K562 (cell line): Measurements from ENCODE around the gene TRIM44. TPM values are rescaled to one million over a fixed set of nuclear protein-coding genes. Genes with fewer than 3 reads are reported as not detected.

Source experiments
- ATAC-seq: fragments of 200-7000 bp; cut with Tn5 transposase; 3 replicates; pipeline ENCODE4 v1.9.1; 2020; ENCODE audit warnings: moderate library complexity
- BruUV-seq: library from RNA; stranded (reverse); fragments of 400-500 nt; replicated peaks from 2 replicates; lab custom pipeline; 2021; lab: Mats Ljungman, UMichigan
- CTCF ChIA-PET: fragments of 300-600 bp; formaldehyde crosslinking; extraction: SDS; loops from one replicate; lab custom pipeline; 2021; ENCODE audit warnings: low intra/inter-chr PET ratio; lab: Yijun Ruan, JAX
- POLR2A ChIA-PET: fragments of 300-600, 350-650 bp; sonication (Branson Sonifier 250); formaldehyde crosslinking; extraction: SDS; loops from one replicate; lab custom pipeline; 2021; ENCODE audit warnings: antibody characterized with exemption, inconsistent platforms; lab: Yijun Ruan, JAX
- DNase-seq, 4 experiments: peaks; one replicate each; pipeline versions ENCODE4 v3.0.0 to v3.0.0-alpha.2; 2011 to 2018; ENCODE audit warnings: low spot score in 3 of 4, mixed read lengths in 3 of 4; ENCODE audit errors: extremely low read depth in 1 of 4
- FAIRE-seq: peaks from 2 replicates; lab custom pipeline; 2011; peaks lifted over from hg19 to GRCh38; lab: Jason Lieb, UNC
- H2AFZ ChIP-seq: 2 replicates; pipeline ENCODE4 v1.6.0; 2011; ENCODE audit warnings: low read depth, low read length, control low read depth, inconsistent platforms
- H3K27ac ChIP-seq: fragments of 200-600 bp; 3 replicates; pipeline ENCODE4 v1.8.0; 2011; ENCODE audit warnings: low read depth, mild to moderate bottlenecking, control low read depth, inconsistent platforms, low read length, moderate library complexity, mixed read lengths; ENCODE audit errors: extremely low read depth
- H3K27me3 ChIP-seq, 2 experiments: fragments of 300-600 bp in 1 of 2; 2 replicates in 1 of 2; 3 replicates in 1 of 2; pipeline versions ENCODE4 v1.6.0 to v1.8.0; 2011; ENCODE audit warnings: inconsistent platforms in 2 of 2, low read length in 2 of 2, mild to moderate bottlenecking in 1 of 2, mixed read lengths in 1 of 2, moderate library complexity in 1 of 2; ENCODE audit not compliant: control insufficient read depth in 2 of 2, insufficient read depth in 2 of 2
- H3K36me3 ChIP-seq: fragments of 300-600 bp; 3 replicates; pipeline ENCODE4 v1.8.0; 2011; ENCODE audit warnings: mild to moderate bottlenecking, low read length, inconsistent platforms; ENCODE audit not compliant: control insufficient read depth, insufficient read depth
- H3K4me1 ChIP-seq, 2 experiments: fragments of 200-600 bp in 1 of 2; replicated peaks in 1 of 2; 2 replicates in 1 of 2; 3 replicates in 1 of 2; pipeline versions ENCODE4 v1.5.1 to v1.8.0; 2011; ENCODE audit warnings: inconsistent platforms in 2 of 2, low read length in 2 of 2, mild to moderate bottlenecking in 1 of 2, mixed read lengths in 1 of 2, moderate library complexity in 1 of 2; ENCODE audit not compliant: control insufficient read depth in 2 of 2, insufficient read depth in 2 of 2
- H3K4me2 ChIP-seq: 2 replicates; pipeline ENCODE4 v1.6.1; 2011; ENCODE audit warnings: low read length, control low read depth, inconsistent platforms, mixed read lengths; ENCODE audit not compliant: insufficient read depth
- H3K4me3 ChIP-seq: fragments of 200-600 bp; sonication (generic), shearing (Covaris generic); 2 replicates; pipeline ENCODE4 v1.5.1; 2016; ENCODE audit warnings: control low read depth, inconsistent platforms
- H3K79me2 ChIP-seq: fragments of 200-600 bp; 3 replicates; pipeline ENCODE4 v1.8.0; 2011; ENCODE audit warnings: low read length, inconsistent platforms; ENCODE audit not compliant: control insufficient read depth, insufficient read depth
- H3K9ac ChIP-seq, 2 experiments: 2 replicates each; pipeline versions ENCODE4 v1.6.0 to v1.6.1; 2011; ENCODE audit warnings: low read depth in 2 of 2, low read length in 2 of 2, control low read depth in 1 of 2, inconsistent platforms in 1 of 2, mild to moderate bottlenecking in 1 of 2, mixed read lengths in 1 of 2; ENCODE audit not compliant: insufficient read depth in 1 of 2
- H3K9me1 ChIP-seq: one replicate; pipeline ENCODE4 v1.6.0; 2011; ENCODE audit warnings: inconsistent platforms, mild to moderate bottlenecking, low read length, moderate library complexity; ENCODE audit not compliant: control insufficient read depth, insufficient read depth
- H3K9me3 ChIP-seq: replicated peaks from 2 replicates; pipeline ENCODE4 v1.5.1; 2011; ENCODE audit warnings: low read depth, low read length, inconsistent platforms; ENCODE audit not compliant: control insufficient read depth, insufficient read depth
- H4K20me1 ChIP-seq: replicated peaks from 2 replicates; pipeline ENCODE4 v1.6.1; 2011; ENCODE audit warnings: low read length, inconsistent platforms, mixed read lengths; ENCODE audit not compliant: control insufficient read depth, insufficient read depth
- ELF4 ChIP-seq: fragments of 450-650 bp; formaldehyde crosslinking; IDR thresholded peaks from 2 replicates; pipeline ENCODE4 v1.4.0; 2022; ENCODE audit warnings: missing genetic modification characterization
- ETS2 ChIP-seq: IDR thresholded peaks from 2 replicates; pipeline ENCODE4 v1.6.1; 2016; ENCODE audit warnings: borderline replicate concordance, missing genetic modification characterization, mild to moderate bottlenecking, moderate library complexity, missing compliant biosample characterization; ENCODE audit not compliant: poor library complexity, severe bottlenecking
- MAFK ChIP-seq: IDR thresholded peaks from 2 replicates; pipeline ENCODE4 v1.6.1; 2011; ENCODE audit warnings: low read length, improper control_type of control experiment
- RAD51 ChIP-seq: fragments of 450-650 bp; IDR thresholded peaks from 2 replicates; pipeline ENCODE4 v1.7.1; 2016; ENCODE audit warnings: low read depth, mild to moderate bottlenecking, borderline replicate concordance
- TAF1 ChIP-seq: IDR thresholded peaks from 2 replicates; pipeline ENCODE4 v1.6.1; 2011; ENCODE audit warnings: mild to moderate bottlenecking, low read length, moderate library complexity; ENCODE audit not compliant: insufficient read depth, control insufficient read depth, severe bottlenecking; ENCODE audit errors: extremely low read depth
- WGBS: fragments of 100-300 bp; shearing (Covaris generic); methylation state at CpG from one replicate; pipeline ENCODE4 v1.1.6; 2016; ENCODE audit warnings: low coverage, mixed read lengths; ENCODE audit not compliant: insufficient coverage; ENCODE audit errors: missing lambda C conversion rate; 5-methylcytosine and 5-hydroxymethylcytosine counted together
- in situ Hi-C: fragments of 300-500 bp; cut with MboI; formaldehyde crosslinking; loops from 4 replicates; pipeline ENCODE4 v1.15.0; 2018; ENCODE audit warnings: inconsistent platforms, mixed read lengths
- intact Hi-C: fragments of 100-400 bp; cut with micrococcal nuclease; formaldehyde crosslinking; loops from 2 replicates; pipeline ENCODE4 v1.14.2; 2022
- polyA plus RNA-seq, 8 experiments: library from polyadenylated mRNA; depleted of rRNA in 4 of 8; stranded (reverse) in 5 of 8; unstranded in 3 of 8; fragments of >200 nt; fragmentation: Nextera tagmentation in 2 of 8; fragmentation: Illumina TruSeq in 1 of 8; extraction: Ambion mirVana in 2 of 8; extraction: Trizol in 1 of 8; gene quantifications; 2 replicates each; pipeline versions ENCODE4 v1.2.1 to v1.2.3, GENCODE V29; 2011 to 2014; ENCODE audit warnings: inconsistent platforms in 1 of 8, missing spikeins in 1 of 8
- total RNA-seq, 7 experiments: library from RNA; depleted of rRNA in 6 of 7; stranded (reverse); fragments of >200 nt in 6 of 7; fragmentation: Illumina TruSeq in 2 of 7; extraction: Trizol in 2 of 7; gene quantifications; 2 replicates each; pipeline versions ENCODE4 v1.2.1 to v1.2.3, GENCODE V29; 2011 to 2021; ENCODE audit warnings: low replicate concordance in 1 of 7
- TF ChIP-seq, protein P1 (sequence below): fragments of 450-650 bp; IDR thresholded peaks from 2 replicates; pipeline ENCODE4 v1.6.1; 2016; ENCODE audit warnings: mild to moderate bottlenecking, moderate library complexity
- TF ChIP-seq, protein P2 (sequence below): fragments of 250-450 bp; sonication (Bioruptor Pico); IDR thresholded peaks from 2 replicates; pipeline ENCODE4 v1.8.0; 2021; ENCODE audit warnings: moderate library complexity, mild to moderate bottlenecking, inconsistent platforms

The TRIM44 gene
- total and polyA plus RNA-seq, 9 of the 15 experiments (the other 6 are each of a cell fraction or from before 2014, with no cell fraction given) = 8.3 to 105 (median 37.2) TPM

DNA sequence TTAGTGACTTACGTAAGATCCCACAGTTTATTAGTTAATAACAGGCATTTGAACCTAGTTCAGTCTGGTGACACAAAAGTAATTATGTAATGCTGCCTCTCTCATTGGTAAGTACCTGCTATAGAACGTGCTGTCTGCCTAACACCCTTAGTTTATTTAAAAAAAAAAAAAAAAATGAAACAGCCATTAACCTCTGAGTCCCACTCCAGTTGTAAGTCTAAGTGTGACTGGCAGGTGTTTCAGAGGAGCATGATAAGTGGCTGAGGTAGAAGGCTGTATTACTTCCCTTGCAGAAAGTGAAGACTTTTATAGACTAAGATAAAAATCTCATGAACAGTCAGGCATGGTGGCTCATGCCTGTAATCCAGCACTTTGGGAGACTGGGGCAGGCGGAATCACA lies 140.5 kb downstream of the TRIM44 start:
- no peaks in the 10 kb centered on the region for H3K27me3 ChIP-seq
- WGBS = 63% methylated on average over 3 of the region's 3 CpGs
- H4K20me1 ChIP-seq = no peaks in the 10 kb centered on the region
- H3K4me1 ChIP-seq = no peaks in the 10 kb centered on the region; a peak in 2 of 5 replicates
- H3K4me2 ChIP-seq = no peak overlapping the region
- ATAC-seq = no peak
- no peak overlapping the region for H3K4me3 ChIP-seq
- H3K36me3 ChIP-seq = peaks cover 16% of the 10 kb centered on the region; the same call in 2 of the 3 replicates
- no peak for DNase-seq
- in situ Hi-C loops (no loop called here), intact Hi-C loops (no loop called here)
- no peaks in the 10 kb centered on the region for H3K79me2 ChIP-seq
- H3K9me3 ChIP-seq = no peaks in the 10 kb centered on the region
- no TSS peak for BruUV-seq
- no peak overlapping the region for H3K27ac ChIP-seq
- ChIA-PET CTCF (no interaction called here), POLR2A (interaction anchor here (1.0 kb wide), 1 partner anchor 9 kb away, joined by 3 read pairs; no protein-coding TSS in a partner anchor)
- H2AFZ ChIP-seq = no peak overlapping the region
- no peaks in the 10 kb centered on the region for H3K9me1 ChIP-seq
- H3K9ac ChIP-seq = no peak overlapping the region
- FAIRE-seq = no peak
- TF ChIP-seq MAFK (no peak), ELF4 (no peak), RAD51 (no peak), TAF1 (no peak), ETS2 (tag) (no peak)
- TF ChIP-seq, protein P1, sequence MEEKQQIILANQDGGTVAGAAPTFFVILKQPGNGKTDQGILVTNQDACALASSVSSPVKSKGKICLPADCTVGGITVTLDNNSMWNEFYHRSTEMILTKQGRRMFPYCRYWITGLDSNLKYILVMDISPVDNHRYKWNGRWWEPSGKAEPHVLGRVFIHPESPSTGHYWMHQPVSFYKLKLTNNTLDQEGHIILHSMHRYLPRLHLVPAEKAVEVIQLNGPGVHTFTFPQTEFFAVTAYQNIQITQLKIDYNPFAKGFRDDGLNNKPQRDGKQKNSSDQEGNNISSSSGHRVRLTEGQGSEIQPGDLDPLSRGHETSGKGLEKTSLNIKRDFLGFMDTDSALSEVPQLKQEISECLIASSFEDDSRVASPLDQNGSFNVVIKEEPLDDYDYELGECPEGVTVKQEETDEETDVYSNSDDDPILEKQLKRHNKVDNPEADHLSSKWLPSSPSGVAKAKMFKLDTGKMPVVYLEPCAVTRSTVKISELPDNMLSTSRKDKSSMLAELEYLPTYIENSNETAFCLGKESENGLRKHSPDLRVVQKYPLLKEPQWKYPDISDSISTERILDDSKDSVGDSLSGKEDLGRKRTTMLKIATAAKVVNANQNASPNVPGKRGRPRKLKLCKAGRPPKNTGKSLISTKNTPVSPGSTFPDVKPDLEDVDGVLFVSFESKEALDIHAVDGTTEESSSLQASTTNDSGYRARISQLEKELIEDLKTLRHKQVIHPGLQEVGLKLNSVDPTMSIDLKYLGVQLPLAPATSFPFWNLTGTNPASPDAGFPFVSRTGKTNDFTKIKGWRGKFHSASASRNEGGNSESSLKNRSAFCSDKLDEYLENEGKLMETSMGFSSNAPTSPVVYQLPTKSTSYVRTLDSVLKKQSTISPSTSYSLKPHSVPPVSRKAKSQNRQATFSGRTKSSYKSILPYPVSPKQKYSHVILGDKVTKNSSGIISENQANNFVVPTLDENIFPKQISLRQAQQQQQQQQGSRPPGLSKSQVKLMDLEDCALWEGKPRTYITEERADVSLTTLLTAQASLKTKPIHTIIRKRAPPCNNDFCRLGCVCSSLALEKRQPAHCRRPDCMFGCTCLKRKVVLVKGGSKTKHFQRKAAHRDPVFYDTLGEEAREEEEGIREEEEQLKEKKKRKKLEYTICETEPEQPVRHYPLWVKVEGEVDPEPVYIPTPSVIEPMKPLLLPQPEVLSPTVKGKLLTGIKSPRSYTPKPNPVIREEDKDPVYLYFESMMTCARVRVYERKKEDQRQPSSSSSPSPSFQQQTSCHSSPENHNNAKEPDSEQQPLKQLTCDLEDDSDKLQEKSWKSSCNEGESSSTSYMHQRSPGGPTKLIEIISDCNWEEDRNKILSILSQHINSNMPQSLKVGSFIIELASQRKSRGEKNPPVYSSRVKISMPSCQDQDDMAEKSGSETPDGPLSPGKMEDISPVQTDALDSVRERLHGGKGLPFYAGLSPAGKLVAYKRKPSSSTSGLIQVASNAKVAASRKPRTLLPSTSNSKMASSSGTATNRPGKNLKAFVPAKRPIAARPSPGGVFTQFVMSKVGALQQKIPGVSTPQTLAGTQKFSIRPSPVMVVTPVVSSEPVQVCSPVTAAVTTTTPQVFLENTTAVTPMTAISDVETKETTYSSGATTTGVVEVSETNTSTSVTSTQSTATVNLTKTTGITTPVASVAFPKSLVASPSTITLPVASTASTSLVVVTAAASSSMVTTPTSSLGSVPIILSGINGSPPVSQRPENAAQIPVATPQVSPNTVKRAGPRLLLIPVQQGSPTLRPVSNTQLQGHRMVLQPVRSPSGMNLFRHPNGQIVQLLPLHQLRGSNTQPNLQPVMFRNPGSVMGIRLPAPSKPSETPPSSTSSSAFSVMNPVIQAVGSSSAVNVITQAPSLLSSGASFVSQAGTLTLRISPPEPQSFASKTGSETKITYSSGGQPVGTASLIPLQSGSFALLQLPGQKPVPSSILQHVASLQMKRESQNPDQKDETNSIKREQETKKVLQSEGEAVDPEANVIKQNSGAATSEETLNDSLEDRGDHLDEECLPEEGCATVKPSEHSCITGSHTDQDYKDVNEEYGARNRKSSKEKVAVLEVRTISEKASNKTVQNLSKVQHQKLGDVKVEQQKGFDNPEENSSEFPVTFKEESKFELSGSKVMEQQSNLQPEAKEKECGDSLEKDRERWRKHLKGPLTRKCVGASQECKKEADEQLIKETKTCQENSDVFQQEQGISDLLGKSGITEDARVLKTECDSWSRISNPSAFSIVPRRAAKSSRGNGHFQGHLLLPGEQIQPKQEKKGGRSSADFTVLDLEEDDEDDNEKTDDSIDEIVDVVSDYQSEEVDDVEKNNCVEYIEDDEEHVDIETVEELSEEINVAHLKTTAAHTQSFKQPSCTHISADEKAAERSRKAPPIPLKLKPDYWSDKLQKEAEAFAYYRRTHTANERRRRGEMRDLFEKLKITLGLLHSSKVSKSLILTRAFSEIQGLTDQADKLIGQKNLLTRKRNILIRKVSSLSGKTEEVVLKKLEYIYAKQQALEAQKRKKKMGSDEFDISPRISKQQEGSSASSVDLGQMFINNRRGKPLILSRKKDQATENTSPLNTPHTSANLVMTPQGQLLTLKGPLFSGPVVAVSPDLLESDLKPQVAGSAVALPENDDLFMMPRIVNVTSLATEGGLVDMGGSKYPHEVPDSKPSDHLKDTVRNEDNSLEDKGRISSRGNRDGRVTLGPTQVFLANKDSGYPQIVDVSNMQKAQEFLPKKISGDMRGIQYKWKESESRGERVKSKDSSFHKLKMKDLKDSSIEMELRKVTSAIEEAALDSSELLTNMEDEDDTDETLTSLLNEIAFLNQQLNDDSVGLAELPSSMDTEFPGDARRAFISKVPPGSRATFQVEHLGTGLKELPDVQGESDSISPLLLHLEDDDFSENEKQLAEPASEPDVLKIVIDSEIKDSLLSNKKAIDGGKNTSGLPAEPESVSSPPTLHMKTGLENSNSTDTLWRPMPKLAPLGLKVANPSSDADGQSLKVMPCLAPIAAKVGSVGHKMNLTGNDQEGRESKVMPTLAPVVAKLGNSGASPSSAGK = no peak
- TF ChIP-seq, protein P2, sequence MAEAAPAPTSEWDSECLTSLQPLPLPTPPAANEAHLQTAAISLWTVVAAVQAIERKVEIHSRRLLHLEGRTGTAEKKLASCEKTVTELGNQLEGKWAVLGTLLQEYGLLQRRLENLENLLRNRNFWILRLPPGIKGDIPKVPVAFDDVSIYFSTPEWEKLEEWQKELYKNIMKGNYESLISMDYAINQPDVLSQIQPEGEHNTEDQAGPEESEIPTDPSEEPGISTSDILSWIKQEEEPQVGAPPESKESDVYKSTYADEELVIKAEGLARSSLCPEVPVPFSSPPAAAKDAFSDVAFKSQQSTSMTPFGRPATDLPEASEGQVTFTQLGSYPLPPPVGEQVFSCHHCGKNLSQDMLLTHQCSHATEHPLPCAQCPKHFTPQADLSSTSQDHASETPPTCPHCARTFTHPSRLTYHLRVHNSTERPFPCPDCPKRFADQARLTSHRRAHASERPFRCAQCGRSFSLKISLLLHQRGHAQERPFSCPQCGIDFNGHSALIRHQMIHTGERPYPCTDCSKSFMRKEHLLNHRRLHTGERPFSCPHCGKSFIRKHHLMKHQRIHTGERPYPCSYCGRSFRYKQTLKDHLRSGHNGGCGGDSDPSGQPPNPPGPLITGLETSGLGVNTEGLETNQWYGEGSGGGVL = no peak
